ENCODE results near the gene DLX6.
A peak's percentile ranks its signal among the peaks of the same experiment; 100 is the strongest.
"Not testable (repeated sequence)": the region's sequence is repeated elsewhere in the genome, so short reads cannot be mapped to it uniquely, and the experiment has no call there.

DLX6 gene

GRCh38 chr7:97024209-97025129 lies 19.1 kb downstream of the DLX6 start, which contains the start of gene DLX5:
DLX5 (minus strand) TSS chr7:97024831; CDS start chr7:97024623, 208 bp downstream.
- no peak for ATAC-seq

- no peak for ATAC-seq
Measured at GRCh38 chr7:97025130-97025499, 19.8 kb downstream of the DLX6 start.

GRCh38 chr7:97025983-97026714 lies 20.8 kb downstream of the DLX6 start:
- ATAC-seq = peak in 1 of 2 donors; percentile 24

GRCh38 chr7:97026715-97027426 lies 21.5 kb downstream of the DLX6 start:
- no peak for ATAC-seq

- peak; percentile 71 to 74 for ATAC-seq
Measured at GRCh38 chr7:97027427-97028234, 22.3 kb downstream of the DLX6 start.

- ATAC-seq = not testable (repeated sequence)
Measured at GRCh38 chr7:97034213-97034852, 29.0 kb downstream of the DLX6 start.

GRCh38 chr7:97039374-97040065 lies 34.2 kb downstream of the DLX6 start:
- ATAC-seq = no peak

- ATAC-seq = no peak
Measured at GRCh38 chr7:97043281-97043680, 37.9 kb downstream of the DLX6 start.
